ENCODE measurements around the gene KPNA2.
"Not testable (repeated sequence)": the region's sequence is repeated elsewhere in the genome, so short reads cannot be mapped to it uniquely, and the experiment has no call there.

KPNA2 gene

DNA sequence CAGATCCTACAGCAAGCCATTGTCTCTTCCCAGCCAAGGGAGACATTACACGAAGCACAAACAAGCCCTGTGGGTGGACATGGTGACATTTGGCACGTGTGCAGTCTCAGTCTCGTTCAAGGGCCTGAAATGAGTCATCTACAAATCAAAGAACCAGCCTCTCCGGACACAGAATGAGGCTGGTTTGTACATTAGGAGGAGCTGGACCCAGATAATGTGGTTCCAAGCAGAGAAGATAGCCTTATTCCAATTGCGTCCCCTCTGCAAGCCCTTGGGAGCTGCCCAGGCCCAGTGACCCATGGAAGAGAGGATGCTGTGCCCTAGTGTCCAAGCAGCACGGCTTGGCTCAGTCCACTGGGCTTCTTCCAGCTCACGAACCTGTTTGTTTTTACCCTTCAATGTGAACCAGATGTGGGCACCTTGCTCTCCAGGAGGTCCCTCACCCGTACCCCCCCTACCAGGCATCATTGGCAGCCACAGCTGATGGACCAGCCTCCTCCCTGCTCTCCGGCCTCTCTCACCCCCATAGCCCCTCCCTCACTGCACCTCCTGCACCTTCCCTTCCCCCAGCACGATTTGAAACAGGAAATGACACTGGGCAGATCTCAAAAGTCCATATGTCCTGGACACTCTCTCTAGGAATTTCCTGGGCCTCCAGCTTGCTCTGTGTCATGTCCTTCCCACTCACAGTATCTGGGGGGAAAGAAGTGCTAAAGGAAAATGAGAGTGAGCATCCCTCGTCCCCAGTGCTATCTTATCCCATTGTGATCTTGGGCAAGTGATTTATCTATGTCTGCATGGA is 26.2 kb downstream of the KPNA2 start:
- DNase-seq: peak; percentile 16

DNA sequence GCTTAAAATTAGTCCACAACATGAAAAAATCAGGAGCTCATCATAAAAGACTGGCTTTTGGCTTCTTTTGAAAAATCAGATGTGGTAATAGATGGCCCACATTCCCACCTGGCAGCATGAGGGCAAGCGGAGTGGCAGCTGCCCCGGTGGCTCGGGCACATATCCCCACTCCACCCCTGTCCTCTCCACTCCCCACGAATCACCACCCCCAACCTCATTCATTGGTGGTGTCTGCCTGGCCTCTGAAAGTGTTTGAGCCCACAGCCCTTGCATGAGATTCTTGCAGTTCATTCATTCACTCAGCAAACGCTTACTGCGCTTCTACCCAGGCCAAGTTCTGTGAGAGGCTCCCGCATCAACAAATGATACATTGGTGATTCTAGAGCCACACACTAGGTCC is 29.8 kb downstream of the KPNA2 start:
- not testable (repeated sequence) for DNase-seq

DNA sequence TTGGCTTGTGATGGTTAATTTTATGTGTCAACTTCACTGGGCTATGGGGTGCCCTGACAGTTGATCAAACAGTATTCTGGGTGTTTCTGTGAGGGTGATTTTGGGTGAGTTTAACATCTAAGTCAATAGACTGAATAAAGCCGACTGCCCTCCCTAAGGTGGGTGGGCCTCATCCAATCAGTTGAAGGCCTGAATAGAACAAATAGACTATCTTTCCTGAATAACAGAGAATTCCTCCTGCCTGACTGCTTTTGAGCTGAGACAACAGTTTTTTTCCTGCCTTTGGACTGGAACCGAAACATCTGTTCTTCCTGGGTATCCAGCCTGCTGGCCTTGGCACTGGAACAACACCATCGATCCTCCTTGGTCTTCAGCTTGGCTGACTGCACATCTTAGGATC is 33.0 kb downstream of the KPNA2 start:
- DNase-seq: not testable (repeated sequence)

DNA sequence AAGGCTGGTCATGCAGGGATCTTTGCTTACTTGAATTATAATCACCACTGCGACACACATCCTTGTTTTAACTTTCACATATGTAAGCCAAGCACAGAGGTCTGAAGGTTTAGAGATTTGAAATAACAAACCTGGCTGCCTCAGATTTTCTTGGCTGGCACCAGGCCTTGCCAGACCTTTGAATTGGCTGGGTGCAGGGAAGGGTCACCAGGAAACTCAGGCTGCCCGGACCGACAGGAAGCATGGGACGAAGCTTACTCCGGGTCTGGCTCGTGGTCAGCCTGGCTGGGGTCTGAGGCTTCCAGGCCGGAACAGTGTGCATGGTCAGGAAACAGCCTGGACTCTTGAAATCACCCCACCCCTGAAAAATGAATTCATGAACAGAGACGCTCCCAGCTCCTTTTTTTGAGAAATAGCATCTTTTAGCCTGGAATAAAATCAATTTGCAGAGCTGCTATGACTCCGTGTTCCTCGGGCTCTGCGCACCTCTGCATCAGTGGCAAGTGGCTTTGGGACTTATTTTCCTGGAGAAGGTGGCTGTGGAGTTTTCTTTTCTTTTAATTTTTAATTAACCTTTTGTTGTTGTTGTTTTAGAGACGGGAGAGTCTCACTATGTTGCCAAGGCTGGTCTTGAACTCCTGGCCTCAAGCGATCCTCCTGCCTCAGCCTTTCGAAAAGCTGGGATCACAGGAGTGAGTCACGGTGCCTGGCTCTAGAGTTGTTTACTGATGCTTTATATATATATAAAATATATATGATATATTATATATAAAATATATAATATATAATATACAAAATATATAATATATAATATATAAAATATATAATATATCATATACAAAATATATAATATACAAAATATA is 35.3 kb downstream of the KPNA2 start:
- not testable (repeated sequence) for DNase-seq

DNA sequence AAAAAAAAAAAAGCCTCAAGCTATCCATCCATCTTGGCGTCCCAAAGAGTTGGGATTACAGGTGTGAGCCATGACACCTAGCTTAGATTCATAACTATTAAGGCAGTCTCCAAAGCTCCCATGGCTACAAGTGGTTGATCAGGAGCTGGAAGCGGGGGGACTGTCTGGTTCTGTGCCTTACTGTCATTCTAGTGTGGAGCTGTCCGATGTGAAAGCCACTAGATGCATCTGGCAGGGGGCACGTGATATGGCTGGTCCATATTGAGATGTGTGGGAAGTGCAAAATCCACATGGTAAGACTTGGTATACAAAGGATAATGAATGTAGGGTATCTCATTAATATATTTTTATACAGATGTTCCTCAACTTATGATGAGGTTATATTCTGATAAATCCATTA is 38.7 kb downstream of the KPNA2 start:
- DNase-seq: no peak

DNA sequence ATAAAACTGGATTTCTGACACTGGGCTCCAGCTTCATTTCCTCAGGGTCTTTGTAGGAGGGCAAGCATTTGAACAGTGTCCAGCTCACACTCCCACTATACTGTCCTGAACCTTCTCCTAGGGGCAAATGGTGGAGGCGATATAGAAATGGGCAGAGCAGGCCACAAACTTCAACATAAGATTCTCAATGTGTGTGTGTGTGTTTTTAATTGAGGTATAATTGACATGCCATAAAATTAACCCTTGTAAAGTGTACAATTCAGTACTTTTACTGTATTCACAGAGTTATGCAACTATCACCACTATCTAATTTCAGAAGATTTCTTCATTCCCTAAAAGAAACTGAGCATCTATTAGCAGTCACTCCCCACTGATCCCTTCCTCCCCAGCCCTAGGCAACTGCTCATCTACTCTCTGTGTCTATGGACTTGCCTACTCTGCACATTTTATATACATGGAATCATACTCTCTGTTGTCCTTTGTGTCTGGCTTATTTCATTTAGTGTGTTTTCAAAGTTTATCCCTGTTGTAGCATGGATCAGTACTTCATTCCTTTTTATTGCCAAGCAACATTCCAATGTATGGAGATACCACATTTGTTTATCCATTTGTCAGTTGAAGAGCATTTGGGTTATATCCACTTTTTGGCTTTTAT is 40.5 kb downstream of the KPNA2 start:
- not testable (repeated sequence) for DNase-seq

DNA sequence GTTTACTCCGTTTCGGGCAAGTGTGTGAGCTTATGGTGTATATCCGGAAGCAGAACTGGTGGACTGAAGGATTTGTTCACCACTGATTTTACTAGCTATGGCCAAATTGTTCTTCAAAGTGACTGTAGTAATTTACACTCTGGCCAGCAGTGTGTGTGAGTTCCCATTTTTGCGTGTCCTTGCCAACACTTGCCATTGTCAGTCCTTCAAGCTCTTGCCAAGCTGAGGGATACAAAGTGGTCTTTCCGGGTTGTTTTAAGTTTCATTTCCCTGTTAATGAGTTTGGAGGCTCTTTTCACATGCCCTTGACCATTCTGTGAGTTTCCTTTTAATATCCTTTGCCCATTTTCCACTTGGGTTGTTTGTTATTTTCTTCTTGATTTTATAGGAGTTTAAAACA is 42.0 kb downstream of the KPNA2 start:
- DNase-seq: not testable (repeated sequence)

DNA sequence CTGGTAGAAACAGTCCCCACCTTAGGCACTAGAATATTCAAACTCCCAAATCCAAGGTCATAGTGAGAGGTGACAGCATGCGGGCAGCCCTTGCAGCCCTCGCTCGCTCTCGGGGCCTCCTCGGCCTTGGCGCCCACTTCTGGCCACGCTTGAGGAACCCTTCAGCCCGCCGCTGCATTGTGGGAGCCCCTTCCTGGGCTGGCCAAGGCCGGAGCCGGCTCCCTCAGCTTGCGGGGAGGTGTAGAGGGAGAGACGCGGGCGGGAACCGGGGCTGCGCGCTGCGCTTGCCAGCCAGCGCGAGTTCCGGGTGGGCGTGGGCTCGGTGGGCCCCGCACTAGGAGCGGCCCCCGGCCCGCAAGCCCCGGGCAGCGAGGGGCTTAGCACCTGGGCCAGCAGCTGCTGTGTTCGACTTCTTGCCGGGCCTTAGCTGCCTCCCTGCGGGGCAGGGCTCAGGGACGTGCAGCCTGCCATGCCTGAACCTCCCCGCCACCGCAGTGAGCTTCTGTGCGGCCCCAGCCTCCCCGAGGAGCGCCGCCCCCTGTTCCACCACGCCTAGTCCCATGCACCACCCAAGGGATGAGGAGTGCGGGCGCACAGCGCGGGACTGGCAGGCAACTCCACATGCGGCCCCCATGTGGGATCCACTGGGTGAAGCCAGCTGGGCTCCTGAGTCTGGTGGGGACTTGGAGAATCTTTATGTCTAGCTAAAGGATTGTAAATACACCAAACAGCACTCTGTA is 45.0 kb downstream of the KPNA2 start:
- DNase-seq: no peak

DNA sequence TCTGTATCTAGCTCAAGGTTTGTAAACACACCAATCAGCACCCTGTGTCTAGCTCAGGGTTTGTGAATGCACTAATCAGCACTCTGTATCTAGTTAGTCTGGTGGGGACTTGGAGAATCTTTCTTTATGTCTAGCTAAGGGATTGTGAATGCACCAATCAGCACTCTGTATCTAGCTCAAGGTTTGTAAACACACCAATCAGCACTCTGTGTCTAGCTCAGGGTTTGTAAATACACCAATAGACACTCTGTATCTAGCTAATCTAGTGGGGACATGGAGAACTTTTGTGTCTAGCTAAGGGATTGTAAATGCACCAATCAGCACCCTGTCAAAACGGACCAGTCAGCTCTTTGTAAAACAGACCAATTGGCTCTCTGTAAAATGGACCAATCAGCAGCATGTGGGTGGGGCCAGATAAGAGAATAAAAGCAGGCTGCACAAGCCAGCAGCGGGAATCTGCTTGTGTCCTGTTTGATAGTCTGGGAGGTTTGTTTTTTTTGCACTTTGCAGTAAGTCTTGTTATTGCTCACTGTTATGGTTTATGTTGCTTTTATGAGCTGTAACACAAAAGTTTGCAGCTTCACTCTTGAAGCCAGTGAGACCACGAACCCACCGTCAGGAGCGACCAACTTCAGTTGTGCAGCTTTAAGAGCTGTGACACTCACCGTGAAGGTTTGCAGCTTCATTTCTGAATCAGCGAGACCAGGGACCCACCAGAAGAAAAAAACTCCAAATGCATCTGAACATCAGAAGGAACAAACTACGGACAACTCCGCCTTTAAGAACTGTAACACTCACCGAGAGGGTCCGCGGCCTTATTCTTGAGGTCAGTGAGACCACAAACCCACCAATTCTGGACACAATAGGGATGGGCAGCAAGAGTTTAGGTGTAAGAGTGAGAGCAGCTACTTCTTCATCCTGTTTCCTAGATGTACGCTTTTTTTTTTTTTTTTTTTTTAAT is 46.0 kb downstream of the KPNA2 start:
- DNase-seq: not testable (repeated sequence)

DNA sequence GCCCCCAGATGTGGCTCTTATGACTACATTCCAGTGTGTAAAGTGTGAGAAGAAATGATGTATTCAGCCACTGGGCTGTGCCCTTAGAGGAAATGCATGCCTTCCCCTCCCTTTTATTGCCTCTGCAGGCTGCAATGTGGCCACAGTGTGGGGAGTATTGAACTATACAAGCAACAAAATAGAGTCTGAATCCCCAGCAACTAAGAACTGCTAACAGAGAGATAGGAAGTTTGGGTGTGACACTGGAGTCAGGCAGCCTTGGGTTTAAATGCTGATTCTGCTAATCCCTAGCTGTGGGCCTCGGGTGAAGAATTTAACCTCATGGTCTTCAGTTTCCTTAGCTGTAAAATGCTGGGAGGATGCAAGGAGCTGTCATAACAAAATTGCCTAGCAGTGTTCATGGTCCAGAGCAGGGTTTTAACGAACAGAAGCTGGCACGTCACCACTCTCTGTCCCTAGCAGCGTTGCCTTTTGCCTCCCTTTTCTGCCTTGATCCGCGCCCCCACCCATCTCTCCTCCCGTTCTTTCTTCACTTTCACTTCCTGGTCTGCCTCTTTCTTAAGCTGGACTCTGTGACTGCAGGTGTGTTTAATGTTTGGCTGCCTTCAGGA is 50.3 kb downstream of the KPNA2 start:
- no peak for DNase-seq

DNA sequence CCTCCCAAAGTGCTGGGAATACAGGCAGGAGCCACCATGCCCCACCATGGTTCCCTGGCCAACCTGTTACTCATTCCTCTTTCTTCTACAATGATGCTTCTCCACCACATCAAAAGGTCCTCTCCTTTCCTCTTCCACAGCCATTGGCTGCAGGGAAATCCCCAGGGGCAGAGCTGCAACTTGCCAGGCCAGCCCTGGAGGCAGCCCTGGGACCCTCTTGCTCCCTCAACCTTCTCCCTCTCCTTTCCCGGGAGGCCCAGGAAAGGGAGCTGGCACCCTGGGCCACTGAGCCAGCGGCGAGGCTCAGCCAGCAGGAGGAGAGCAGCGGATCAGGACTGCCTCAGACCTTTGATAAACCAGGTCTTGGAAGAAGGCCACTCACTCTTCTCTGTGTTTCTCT is 51.1 kb downstream of the KPNA2 start:
- not testable (repeated sequence) for DNase-seq

DNA sequence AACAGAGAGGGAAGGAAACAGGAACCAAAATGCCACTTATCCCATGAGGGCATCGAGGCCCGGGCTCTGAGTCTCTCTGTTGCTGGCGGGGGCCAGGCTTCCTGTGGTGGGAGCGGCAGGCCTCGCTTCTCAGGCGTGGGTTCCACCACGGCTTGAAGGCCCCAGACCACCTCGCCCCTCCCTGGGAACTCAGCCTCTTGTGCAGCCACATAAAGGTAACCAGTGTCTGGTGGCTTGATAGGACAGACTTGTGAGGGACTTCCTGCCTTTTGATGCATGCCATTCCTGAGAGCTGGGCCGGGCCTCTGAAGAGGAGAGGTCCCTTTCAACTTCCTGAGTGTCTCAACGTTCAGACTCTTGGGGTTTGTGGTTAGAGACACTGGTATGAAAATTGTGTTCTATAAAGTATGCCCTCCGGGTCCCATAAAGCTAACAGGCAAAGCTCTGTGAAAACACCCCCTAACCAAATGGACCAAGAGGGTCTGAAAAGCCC is 51.6 kb downstream of the KPNA2 start:
- DNase-seq: not testable (repeated sequence)

DNA sequence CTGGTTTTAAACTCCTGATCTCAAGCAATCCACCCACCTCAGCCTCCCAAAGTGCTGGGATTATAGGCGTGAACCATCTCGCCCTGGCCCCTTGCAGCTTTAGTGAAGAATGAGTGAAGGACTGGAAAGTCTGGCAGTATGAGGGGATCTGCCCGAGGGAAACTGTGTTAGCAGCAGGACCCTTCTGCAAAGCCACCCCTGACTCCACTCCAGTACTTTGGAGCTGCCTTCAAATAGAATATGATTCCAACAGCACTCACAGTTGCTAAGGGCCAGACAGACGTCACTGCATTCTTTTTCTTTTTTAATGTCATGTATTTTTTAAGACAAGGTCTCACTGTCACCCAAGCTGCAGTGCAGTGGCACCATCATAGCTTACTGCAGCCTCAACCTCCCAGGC is 52.3 kb downstream of the KPNA2 start:
- DNase-seq: no peak

DNA sequence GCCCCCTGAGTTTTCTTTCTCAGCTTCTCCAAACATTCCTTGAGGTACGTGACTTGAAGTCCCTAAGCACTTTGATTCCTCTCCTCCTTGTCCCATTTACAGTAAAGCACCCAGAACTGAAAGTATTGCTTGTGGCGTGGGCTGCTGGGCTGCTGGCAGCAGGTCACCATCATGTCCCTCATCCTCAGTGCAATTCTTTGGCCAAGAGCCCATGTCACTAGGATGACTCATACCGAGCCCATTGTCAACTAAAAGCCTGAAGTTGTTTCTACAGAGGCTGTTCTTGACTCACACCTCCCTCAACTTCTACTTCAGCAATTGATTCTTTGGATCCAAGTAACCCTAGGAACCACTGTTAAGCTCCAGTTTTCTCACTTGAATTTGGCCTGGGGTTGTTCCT is 54.3 kb downstream of the KPNA2 start:
- no peak for DNase-seq

DNA sequence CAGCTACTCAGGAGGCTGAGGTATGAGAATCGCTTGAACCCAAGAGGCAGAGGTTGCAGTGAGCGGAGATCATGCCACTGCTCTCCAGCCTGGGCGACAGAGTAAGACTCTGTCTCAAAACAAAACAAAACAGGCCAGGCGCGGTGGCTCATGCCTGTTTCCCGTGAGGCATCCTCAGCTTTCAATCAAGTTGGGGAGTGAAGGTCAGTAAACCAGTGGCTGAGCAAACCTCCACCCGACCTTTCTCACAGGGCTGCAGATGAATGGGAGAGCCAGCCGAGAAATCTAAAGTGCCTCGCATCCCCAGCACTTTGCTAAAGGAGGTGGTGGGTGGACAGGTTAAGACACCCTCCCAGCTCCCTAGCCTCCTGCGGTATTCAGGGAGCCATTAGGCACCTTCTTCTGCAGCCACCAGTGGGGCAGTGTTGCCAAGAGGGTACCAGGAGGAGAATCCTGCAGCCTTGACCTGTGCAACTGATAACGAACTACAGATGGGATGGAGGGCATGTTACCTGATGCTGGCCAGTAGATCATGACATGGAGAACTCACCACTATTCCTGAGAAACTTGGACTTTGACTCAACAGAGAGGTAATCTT is 59.0 kb downstream of the KPNA2 start:
- DNase-seq: no peak

DNA sequence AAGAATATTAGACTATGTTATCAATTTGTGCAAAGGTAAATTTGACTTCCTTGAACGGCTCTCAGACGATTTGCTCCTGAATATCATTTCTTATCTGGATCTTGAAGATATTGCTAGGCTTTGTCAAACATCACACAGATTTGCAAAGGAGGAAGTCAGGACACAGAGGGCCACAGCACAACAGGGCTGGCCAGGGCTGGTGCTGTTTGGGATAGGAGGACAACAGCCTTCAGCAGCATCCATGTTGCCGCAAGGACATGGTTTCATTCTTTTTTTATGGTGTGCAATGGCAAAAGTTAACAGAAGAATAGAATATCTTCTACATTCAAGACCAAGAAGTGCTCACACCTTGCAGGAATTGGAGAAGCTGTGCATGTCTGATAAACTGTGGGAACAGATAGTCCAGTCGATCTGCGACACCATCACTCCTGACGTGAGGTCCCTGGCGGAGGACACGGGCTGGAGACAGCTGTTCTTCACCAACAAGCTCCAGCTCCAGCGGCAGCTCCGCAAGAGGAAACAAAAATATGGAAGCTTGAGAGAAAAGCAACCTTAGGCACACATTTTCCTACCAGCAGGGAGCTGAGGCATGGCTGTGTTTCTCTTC is 59.8 kb downstream of the KPNA2 start:
- no peak for DNase-seq

DNA sequence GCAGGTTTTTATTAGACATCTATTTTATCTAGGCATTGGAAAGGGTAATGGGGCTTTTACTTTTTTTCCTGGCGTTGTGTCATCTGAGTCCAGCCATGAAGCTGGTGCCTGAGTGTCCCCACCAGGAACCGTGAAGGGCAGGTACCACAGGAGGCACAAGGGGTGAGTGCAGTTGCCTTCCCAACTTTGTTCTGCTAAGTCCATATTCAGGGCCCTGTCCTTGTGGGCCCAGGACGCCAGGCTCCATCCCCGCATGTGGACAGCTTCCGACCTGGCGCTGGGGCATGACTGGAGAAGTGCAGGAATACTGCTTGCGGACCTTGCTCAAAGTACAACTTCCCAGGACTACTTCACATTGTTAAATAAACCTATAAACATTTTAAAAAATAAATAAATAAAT is 60.6 kb downstream of the KPNA2 start:
- DNase-seq: no peak

Measured in NCI-H510A treated with DMSO at 0.1 percent for 48 hours (cell line).